NCI-H146 treated with DMSO at 0.1 percent for 48 hours (cell line): ENCODE measurements around the gene ZSWIM6.
A peak's percentile ranks its signal among the peaks of the same experiment; 100 is the strongest.

ENCODE experiments used
- DNase-seq: peaks from one replicate; lab custom pipeline; 2025; ENCODE audit not compliant: unreplicated experiment; lab: John Stamatoyannopoulos, UW

ZSWIM6 gene

GRCh38 chr5:61357745-61358144 lies 25.7 kb downstream of the ZSWIM6 start:
- DNase-seq = no peak

GRCh38 chr5:61362796-61363368 lies 30.8 kb downstream of the ZSWIM6 start:
- no peak for DNase-seq

- DNase-seq = no peak
Observed at GRCh38 chr5:61363401-61364114, 31.5 kb downstream of the ZSWIM6 start.

GRCh38 chr5:61366497-61367240 lies 34.6 kb downstream of the ZSWIM6 start:
- DNase-seq = no peak

- no peak for DNase-seq
Observed at GRCh38 chr5:61370506-61370905, 38.4 kb downstream of the ZSWIM6 start.

- DNase-seq = peak; percentile 95
Observed at GRCh38 chr5:61371474-61371873, 39.4 kb downstream of the ZSWIM6 start.

GRCh38 chr5:61379677-61380076 lies 47.6 kb downstream of the ZSWIM6 start:
- DNase-seq = peak; percentile 6

- no peak for DNase-seq
Observed at GRCh38 chr5:61381968-61382367, 49.9 kb downstream of the ZSWIM6 start.

GRCh38 chr5:61385627-61386026 lies 53.6 kb downstream of the ZSWIM6 start:
- DNase-seq = no peak

GRCh38 chr5:61386045-61386800 lies 54.2 kb downstream of the ZSWIM6 start:
- peak; percentile 84 for DNase-seq

- DNase-seq = no peak
Observed at GRCh38 chr5:61389609-61390008, 57.6 kb downstream of the ZSWIM6 start.

GRCh38 chr5:61394078-61394704 lies 62.1 kb downstream of the ZSWIM6 start:
- no peak for DNase-seq

- DNase-seq = no peak
Observed at GRCh38 chr5:61394793-61395192, 62.7 kb downstream of the ZSWIM6 start.

GRCh38 chr5:61397238-61397637 lies 65.2 kb downstream of the ZSWIM6 start:
- no peak for DNase-seq

- no peak for DNase-seq
Observed at GRCh38 chr5:61397937-61398336, 65.9 kb downstream of the ZSWIM6 start.

GRCh38 chr5:61398440-61398839 lies 66.4 kb downstream of the ZSWIM6 start:
- DNase-seq = no peak

- DNase-seq = no peak
Observed at GRCh38 chr5:61399679-61400078, 67.6 kb downstream of the ZSWIM6 start.

- DNase-seq = no peak
Observed at GRCh38 chr5:61401726-61402125, 69.7 kb downstream of the ZSWIM6 start.

GRCh38 chr5:61402244-61402823 lies 70.3 kb downstream of the ZSWIM6 start:
- no peak for DNase-seq
